ENCODE data around the gene GSDMA. TPM values are rescaled to one million over a fixed set of nuclear protein-coding genes. Genes with fewer than 3 reads are reported as not detected.

Gene GSDMA
- total and polyA plus RNA-seq, 4 experiments from 2014 or later, result 0.23 to 1.1 (median 0.34) TPM

DNA sequence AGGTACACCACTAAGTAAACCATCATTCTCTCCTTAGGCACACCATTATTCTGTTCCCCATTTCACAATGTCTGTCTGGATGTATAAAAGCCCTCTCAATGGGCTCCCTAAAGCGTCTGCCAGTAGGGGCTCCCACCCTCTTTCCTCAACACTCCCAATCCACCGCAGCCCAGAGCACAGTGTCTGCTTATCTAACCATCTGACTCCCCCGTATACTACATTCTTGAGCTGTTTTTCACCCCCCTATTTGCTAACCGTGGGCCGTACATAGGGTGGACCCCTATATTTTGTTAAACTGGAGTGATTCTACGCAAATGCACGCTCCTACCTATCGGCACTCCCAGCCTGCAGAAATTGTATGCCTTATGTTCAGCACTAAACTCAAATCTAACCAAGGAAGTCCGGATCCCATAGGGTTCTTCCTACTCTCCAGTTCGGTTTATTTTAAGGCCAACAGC lies 17.1 kb downstream of the GSDMA start:
- POLR2A ChIA-PET (ENCODE audit: partially characterized antibody), result interaction anchor here (0.6 to 3.7 kb wide), 30 partner anchors 10 to 1709 kb away, joined by 3 to 52 read pairs (median 5); partner anchors contain the start of genes EIF1, GSDMA, GSDMB and LRRC3C
- H3K27me3 Mint-ChIP-seq, result no peaks in the 10 kb centered on the region
- peaks cover 21 to 41% (median 32%) of the 10 kb centered on the region in 4 donors for H3K4me1 Mint-ChIP-seq
- peaks cover 7 to 31% of the 10 kb centered on the region in 2 donors for H3K36me3 Mint-ChIP-seq
- CTCF ChIA-PET (ENCODE audit: partially characterized antibody), result interaction anchor here (0.9 to 8.5 kb wide), 19 partner anchors 11 to 432 kb away, joined by 3 to 197 read pairs (median 4); partner anchors contain the start of gene GSDMA
- Histone ChIP-seq H3K27me3 (ENCODE audit: insufficient read depth, low read length) (no peaks in the 10 kb centered on the region), H3K4me3 (ENCODE audit: low read length in 2 of 2) (peak overlapping the region; percentile 63 to 79), H3K4me1 (ENCODE audit: insufficient read depth, low read length) (peaks cover 34% of the 10 kb centered on the region), H3K9me3 (ENCODE audit: control insufficient read depth in 1 of 2, low read length in 2 of 2) (no peaks in the 10 kb centered on the region), H3K27ac (ENCODE audit: low read depth, low read length) (peak overlapping the region; percentile 96), H3K36me3 (ENCODE audit: insufficient read depth, low read length) (peaks cover 8% of the 10 kb centered on the region)
- H3K27ac Mint-ChIP-seq, result peak overlapping the region; percentile 94 to 98 (median 97)
- peak in 1 of 5 donors; percentile 45 for DNase-seq
- intact Hi-C loops (cut with micrococcal nuclease), result loop anchor here (1.0 to 5.0 kb wide), 13 partner anchors 21 to 519 kb away; partner anchors contain the start of genes CDK12, LRRC3C, MED24 and MIEN1
- peak overlapping the region; percentile 91 to 98 (median 95) for H3K4me3 Mint-ChIP-seq
- H3K9me3 Mint-ChIP-seq, result no peaks in the 10 kb centered on the region

DNA sequence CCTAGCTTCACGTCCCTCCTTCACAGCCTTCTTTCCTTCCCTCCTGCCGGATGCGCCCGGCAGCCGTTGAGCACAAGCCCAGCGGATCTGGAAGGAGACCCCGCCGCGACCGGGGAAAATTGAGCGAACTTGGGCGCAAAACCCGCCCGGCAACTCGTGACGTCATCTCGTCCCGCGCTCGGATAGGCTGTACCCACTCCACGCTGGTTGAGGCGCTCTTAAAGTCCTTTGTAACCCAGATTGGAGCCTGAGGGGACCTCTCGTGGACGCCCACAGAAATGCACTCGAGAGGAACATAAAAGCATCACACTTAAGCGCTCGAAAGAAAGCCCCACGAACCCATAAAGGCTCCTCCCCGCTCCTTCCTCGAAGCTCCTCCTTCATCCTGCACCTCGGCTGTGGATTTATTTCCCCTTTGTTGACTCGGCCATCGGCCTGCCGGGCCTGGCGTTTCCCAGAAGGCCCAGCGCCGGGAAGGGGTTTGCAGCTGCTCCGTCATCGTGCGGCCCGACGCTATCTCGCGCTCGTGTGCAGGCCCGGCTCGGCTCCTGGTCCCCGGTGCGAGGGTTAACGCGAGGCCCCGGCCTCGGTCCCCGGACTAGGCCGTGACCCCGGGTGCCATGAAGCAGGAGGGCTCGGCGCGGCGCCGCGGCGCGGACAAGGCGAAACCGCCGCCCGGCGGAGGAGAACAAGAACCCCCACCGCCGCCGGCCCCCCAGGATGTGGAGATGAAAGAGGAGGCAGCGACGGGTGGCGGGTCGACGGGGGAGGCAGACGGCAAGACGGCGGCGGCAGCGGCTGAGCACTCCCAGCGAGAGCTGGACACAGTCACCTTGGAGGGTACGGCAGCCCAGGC lies 17.8 kb downstream of the GSDMA start, which contains the start of gene PSMD3:
Gene PSMD3, plus strand, starts transcription at position 457 of the 856 bp plus-strand sequence. Its CDS starts 164 bp downstream, at position 621.
- no peaks in the 10 kb centered on the region for H3K27me3 ChIP-seq (ENCODE audit: insufficient read depth, low read length)
- H3K4me3 ChIP-seq (ENCODE audit: low read length in 2 of 2), result peak within 1 kb of the TSS; percentile 79 to 90
- H3K36me3 ChIP-seq (ENCODE audit: insufficient read depth, low read length), result peaks cover 15% of the 10 kb centered on the region
- H3K27me3 Mint-ChIP-seq, result no peaks in the 10 kb centered on the region
- H3K4me1 Mint-ChIP-seq, result peaks cover 22 to 45% (median 32%) of the 10 kb centered on the region in 4 donors
- H3K27ac ChIP-seq (ENCODE audit: low read depth, low read length), result peak within 1 kb of the TSS; percentile 96
- DNase-seq, result peak; percentile 96 to 99 (median 99)
- H3K9me3 ChIP-seq (ENCODE audit: control insufficient read depth in 1 of 2, low read length in 2 of 2), result no peaks in the 10 kb centered on the region
- H3K9me3 Mint-ChIP-seq, result no peaks in the 10 kb centered on the region
- H3K36me3 Mint-ChIP-seq, result peaks cover 13 to 38% of the 10 kb centered on the region in 2 donors
- ChIA-PET CTCF (ENCODE audit: partially characterized antibody) (interaction anchor here (0.6 to 8.5 kb wide), 21 partner anchors 12 to 433 kb away, joined by 3 to 197 read pairs (median 4); partner anchors contain the start of gene GSDMA), POLR2A (ENCODE audit: partially characterized antibody) (interaction anchor here (0.6 to 3.7 kb wide), 32 partner anchors 10 to 1708 kb away, joined by 3 to 52 read pairs (median 4); partner anchors contain the start of genes EIF1, GSDMA, GSDMB and LRRC3C)
- peaks cover 34% of the 10 kb centered on the region for H3K4me1 ChIP-seq (ENCODE audit: insufficient read depth, low read length)
- H3K27ac Mint-ChIP-seq, result peak within 1 kb of the TSS; percentile 94 to 98 (median 97)
- peak within 1 kb of the TSS; percentile 91 to 98 (median 95) for H3K4me3 Mint-ChIP-seq
- intact Hi-C loops (cut with micrococcal nuclease), result loop anchor here (1.0 to 5.0 kb wide), 13 partner anchors 21 to 519 kb away; partner anchors contain the start of genes CDK12, LRRC3C, MED24 and MIEN1

DNA sequence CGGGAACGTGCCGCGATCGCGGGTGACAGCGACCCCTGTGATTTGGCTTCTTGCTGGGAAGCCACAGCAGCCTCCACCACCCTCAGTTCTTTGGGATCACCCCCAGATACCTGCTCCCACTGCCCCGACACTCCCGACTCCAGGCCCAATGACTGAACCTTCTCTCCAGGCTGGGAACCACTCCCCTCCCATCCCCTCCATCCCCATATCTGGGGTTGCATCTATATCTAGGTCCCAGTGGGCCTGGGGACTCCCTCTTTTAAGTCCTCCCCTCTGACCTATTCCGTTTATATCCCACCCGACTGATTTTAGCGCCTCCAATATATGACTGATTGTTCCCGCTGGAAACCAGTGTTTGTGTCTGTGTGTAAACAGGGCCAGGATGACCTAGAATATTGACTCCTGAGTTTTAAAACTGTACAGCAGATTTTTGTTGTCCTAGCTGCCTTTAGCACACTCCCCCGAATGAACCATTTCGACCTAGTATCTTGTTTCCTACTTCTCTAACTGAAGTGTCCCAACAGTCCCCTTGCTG lies 18.5 kb downstream of the GSDMA start:
- Mint-ChIP-seq H3K4me3 (peak overlapping the region; percentile 91 to 98 (median 95)), H3K27me3 (no peaks in the 10 kb centered on the region), H3K4me1 (peaks cover 24 to 45% (median 33%) of the 10 kb centered on the region in 4 donors), H3K9me3 (no peaks in the 10 kb centered on the region), H3K27ac (peak overlapping the region; percentile 94 to 98 (median 97)), H3K36me3 (peaks cover 18 to 45% of the 10 kb centered on the region in 2 donors)
- DNase-seq, result no peak
- ChIA-PET POLR2A (ENCODE audit: partially characterized antibody) (interaction anchor here (0.7 to 3.7 kb wide), 22 partner anchors 18 to 1707 kb away, joined by 3 to 52 read pairs (median 8); partner anchors contain the start of genes EIF1, GSDMA, LRRC3C and MED24), CTCF (ENCODE audit: partially characterized antibody) (interaction anchor here (0.6 to 8.5 kb wide), 16 partner anchors 13 to 364 kb away, joined by 3 to 197 read pairs (median 4); partner anchors contain the start of gene GSDMA)
- intact Hi-C loops (cut with micrococcal nuclease), result loop anchor here (2.0 to 5.0 kb wide), 3 partner anchors 164 to 344 kb away; partner anchors contain the start of gene STARD3
- Histone ChIP-seq H3K4me1 (ENCODE audit: insufficient read depth, low read length) (peaks cover 34% of the 10 kb centered on the region), H3K4me3 (ENCODE audit: low read length in 2 of 2) (peak overlapping the region; percentile 63 to 90), H3K27me3 (ENCODE audit: insufficient read depth, low read length) (no peaks in the 10 kb centered on the region), H3K27ac (ENCODE audit: low read depth, low read length) (peak overlapping the region; percentile 96), H3K36me3 (ENCODE audit: insufficient read depth, low read length) (peaks cover 22% of the 10 kb centered on the region), H3K9me3 (ENCODE audit: control insufficient read depth in 1 of 2, low read length in 2 of 2) (no peaks in the 10 kb centered on the region)

DNA sequence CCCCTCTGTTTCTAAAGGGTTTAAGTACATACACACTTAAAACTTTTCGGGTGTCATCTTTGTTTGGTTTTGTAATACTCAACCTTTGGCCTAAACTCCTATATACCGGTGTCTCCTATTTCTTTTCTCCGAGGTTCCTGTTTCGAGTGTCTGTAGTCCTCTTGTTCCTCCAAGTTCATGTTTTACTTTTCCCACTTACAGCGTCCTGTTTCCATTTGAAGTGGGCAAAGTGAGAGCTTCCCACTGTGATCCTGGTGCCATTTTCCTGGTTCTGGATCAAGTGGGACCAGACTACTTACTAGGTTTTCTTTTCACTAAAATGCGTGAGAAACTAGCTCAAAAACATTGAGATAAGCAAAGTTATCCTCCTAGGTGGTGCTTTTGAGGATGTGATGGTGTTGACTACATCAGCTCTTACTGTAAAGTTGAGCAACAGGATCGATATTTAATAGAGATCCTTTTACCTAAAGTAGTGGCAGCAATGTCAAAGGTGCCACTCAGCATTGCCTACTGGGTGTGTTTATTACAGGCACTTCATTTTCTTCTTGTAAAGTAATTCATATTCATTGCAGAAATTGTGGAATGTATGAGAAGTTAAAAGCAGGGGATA lies 19.1 kb downstream of the GSDMA start:
- Histone ChIP-seq H3K4me1 (ENCODE audit: insufficient read depth, low read length) (peaks cover 34% of the 10 kb centered on the region), H3K27ac (ENCODE audit: low read depth, low read length) (peak overlapping the region; percentile 96), H3K9me3 (ENCODE audit: control insufficient read depth in 1 of 2, low read length in 2 of 2) (no peaks in the 10 kb centered on the region), H3K27me3 (ENCODE audit: insufficient read depth, low read length) (no peaks in the 10 kb centered on the region), H3K36me3 (ENCODE audit: insufficient read depth, low read length) (peaks cover 28% of the 10 kb centered on the region), H3K4me3 (ENCODE audit: low read length in 2 of 2) (peak overlapping the region; percentile 63 to 90)
- Mint-ChIP-seq H3K27me3 (no peaks in the 10 kb centered on the region), H3K27ac (peak overlapping the region; percentile 94 to 98 (median 97)), H3K4me1 (peaks cover 26 to 45% (median 34%) of the 10 kb centered on the region in 4 donors), H3K36me3 (peaks cover 24 to 51% of the 10 kb centered on the region in 2 donors), H3K4me3 (peak overlapping the region; percentile 91 to 98 (median 95)), H3K9me3 (no peaks in the 10 kb centered on the region)
- intact Hi-C loops (cut with micrococcal nuclease), result loop anchor here (2.0 to 5.0 kb wide), 3 partner anchors 165 to 345 kb away; partner anchors contain the start of gene STARD3
- ChIA-PET POLR2A (ENCODE audit: partially characterized antibody) (interaction anchor here (0.6 to 3.7 kb wide), 6 partner anchors 17 to 360 kb away, joined by 3 to 52 read pairs (median 8); partner anchors contain the start of genes CASC3 and GSDMA), CTCF (ENCODE audit: partially characterized antibody) (interaction anchor here (1.8 to 8.5 kb wide), 3 partner anchors 22 to 46 kb away, joined by 7 to 197 read pairs (median 8); partner anchors contain the start of gene GSDMA)
- no peak for DNase-seq

DNA sequence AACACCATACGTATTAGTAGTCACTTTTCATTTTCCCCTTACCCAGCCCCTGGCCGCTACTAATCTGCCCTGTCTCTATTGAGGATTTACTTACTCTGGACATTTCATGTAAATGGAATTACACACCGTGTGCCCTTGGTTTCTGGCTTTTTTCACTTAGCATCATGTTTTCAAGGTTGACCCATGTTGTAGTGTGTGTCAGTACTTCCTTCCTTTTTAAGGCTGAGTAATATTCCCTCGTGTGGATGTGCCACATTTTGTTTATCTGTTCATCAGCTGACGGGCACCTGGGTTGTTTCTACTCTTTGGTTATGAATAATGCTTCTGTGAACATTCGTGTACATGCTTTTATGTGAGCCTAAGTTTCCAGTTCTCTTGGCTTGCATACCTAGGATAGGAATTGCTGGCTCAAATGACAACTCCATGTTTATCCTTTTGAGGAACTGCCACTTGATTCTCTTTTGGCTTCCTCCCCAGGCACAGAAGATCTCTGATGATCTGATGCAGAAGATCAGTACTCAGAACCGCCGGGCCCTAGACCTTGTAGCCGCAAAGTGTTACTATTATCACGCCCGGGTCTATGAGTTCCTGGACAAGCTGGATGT lies 25.5 kb downstream of the GSDMA start:
- Histone ChIP-seq H3K4me1 (ENCODE audit: insufficient read depth, low read length) (peaks cover 3% of the 10 kb centered on the region), H3K27me3 (ENCODE audit: insufficient read depth, low read length) (no peaks in the 10 kb centered on the region), H3K27ac (ENCODE audit: low read depth, low read length) (no peak overlapping the region), H3K9me3 (ENCODE audit: control insufficient read depth in 1 of 2, low read length in 2 of 2) (no peaks in the 10 kb centered on the region), H3K36me3 (ENCODE audit: insufficient read depth, low read length) (peaks cover 87% of the 10 kb centered on the region), H3K4me3 (ENCODE audit: low read length in 2 of 2) (no peak overlapping the region)
- peaks cover 9 to 17% (median 10%) of the 10 kb centered on the region in 4 donors for H3K4me1 Mint-ChIP-seq
- H3K9me3 Mint-ChIP-seq, result no peaks in the 10 kb centered on the region
- no peaks in the 10 kb centered on the region for H3K27me3 Mint-ChIP-seq
- peaks cover 74 to 89% of the 10 kb centered on the region in 2 donors for H3K36me3 Mint-ChIP-seq
- no peak for DNase-seq
- intact Hi-C loops (cut with micrococcal nuclease), result no loop called here
- no peak overlapping the region for H3K4me3 Mint-ChIP-seq
- CTCF ChIA-PET (ENCODE audit: partially characterized antibody), result no interaction called here
- POLR2A ChIA-PET (ENCODE audit: partially characterized antibody), result no interaction called here
- peak overlapping the region in 2 of 7 donors; percentile 44 to 80 for H3K27ac Mint-ChIP-seq

DNA sequence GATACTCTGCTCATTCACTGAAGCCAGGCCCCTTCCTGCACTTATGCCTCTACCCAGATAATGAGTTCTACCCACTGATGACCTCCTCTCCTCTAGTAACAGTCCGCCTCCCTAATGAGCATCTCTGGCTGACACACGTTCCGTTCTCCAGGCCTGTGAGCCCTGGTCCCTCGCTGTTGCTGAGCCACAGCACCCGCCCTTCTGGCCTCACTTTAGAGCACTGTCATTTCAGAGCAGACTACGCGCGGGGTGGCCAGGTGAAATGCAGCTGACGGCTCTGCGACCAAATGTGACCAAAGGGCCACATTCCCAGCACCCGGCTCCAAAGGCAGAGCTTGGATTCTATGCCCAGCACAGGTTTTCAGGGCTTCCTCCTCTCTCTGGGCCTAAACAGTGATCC lies 31.6 kb downstream of the GSDMA start:
- H3K27ac Mint-ChIP-seq, result peak overlapping the region in 1 of 7 donors; percentile 65
- no peak overlapping the region for H3K4me3 ChIP-seq (ENCODE audit: low read length in 2 of 2)
- H3K4me1 ChIP-seq (ENCODE audit: insufficient read depth, low read length), result no peaks in the 10 kb centered on the region
- H3K27me3 Mint-ChIP-seq, result no peaks in the 10 kb centered on the region
- ChIA-PET CTCF (ENCODE audit: partially characterized antibody) (interaction anchor here (1.0 kb wide), 1 partner anchor 375 kb away, joined by 3 read pairs; no protein-coding TSS in a partner anchor), POLR2A (ENCODE audit: partially characterized antibody) (no interaction called here)
- intact Hi-C loops (cut with micrococcal nuclease), result no loop called here
- H3K36me3 ChIP-seq (ENCODE audit: insufficient read depth, low read length), result peaks cover 75% of the 10 kb centered on the region
- H3K9me3 Mint-ChIP-seq, result no peaks in the 10 kb centered on the region
- H3K4me1 Mint-ChIP-seq, result peaks cover 0 to 1% (median 0%) of the 10 kb centered on the region in 4 donors
- H3K9me3 ChIP-seq (ENCODE audit: control insufficient read depth in 1 of 2, low read length in 2 of 2), result no peaks in the 10 kb centered on the region
- no peak overlapping the region for H3K27ac ChIP-seq (ENCODE audit: low read depth, low read length)
- H3K27me3 ChIP-seq (ENCODE audit: insufficient read depth, low read length), result no peaks in the 10 kb centered on the region
- no peak for DNase-seq
- no peak overlapping the region for H3K4me3 Mint-ChIP-seq
- H3K36me3 Mint-ChIP-seq, result peaks cover 65 to 85% of the 10 kb centered on the region in 2 donors
